ENCODE data around the gene C5orf24. TPM values are rescaled to one million over a fixed set of nuclear protein-coding genes. Genes with fewer than 3 reads are reported as not detected.
"Not testable (repeated sequence)": the region's sequence is repeated elsewhere in the genome, so short reads cannot be mapped to it uniquely, and the experiment has no call there.

The C5orf24 gene
- total and polyA plus RNA-seq, 2 donors (not counting 1 experiment from before 2014, with no cell fraction given): 13.0 to 38.2 TPM

- DNase-seq: no peak
- H3K4me1 Mint-ChIP-seq: no peaks in the 10 kb centered on the region
- H3K27ac ChIP-seq (ENCODE audit: low read length in 2 of 2): no peak overlapping the region
- no peaks in the 10 kb centered on the region for H3K9me3 ChIP-seq (ENCODE audit: control extremely low read depth in 1 of 3, control insufficient read depth in 2 of 3, insufficient read depth in 1 of 3, low read length in 2 of 3)
- ATAC-seq (ENCODE audit: low read depth): no peak
- H3K79me2 ChIP-seq (ENCODE audit: control insufficient read depth, insufficient read depth, low read length): no peaks in the 10 kb centered on the region
- intact Hi-C loops (cut with micrococcal nuclease): no loop called here
- no peak overlapping the region for H3K9ac ChIP-seq (ENCODE audit: low read length)
- TF ChIP-seq EZH2 (IDR thresholded peaks at IDR 0.05; ENCODE audit: borderline replicate concordance, insufficient read depth, low read depth, low read length, poor library complexity, severe bottlenecking) (no peak), CTCF (IDR thresholded peaks at IDR 0.05) (no peak)
- no peak overlapping the region for H3K4me3 Mint-ChIP-seq
- H3K36me3 ChIP-seq (replicated peaks in 1 of 2; ENCODE audit: control extremely low read depth in 1 of 2, control insufficient read depth in 1 of 2, extremely low read depth in 1 of 2, insufficient read depth in 2 of 2, low read length in 1 of 2): peaks cover 4 to 10% of the 10 kb centered on the region in 2 experiments
- no CpG with 5 or more reads among the region's 2 CpGs for WGBS (ENCODE audit: insufficient coverage)
- no peak overlapping the region for H3K4me3 ChIP-seq (ENCODE audit: control extremely low read depth in 1 of 5, extremely low read depth in 1 of 5, insufficient read depth in 1 of 5, low read depth in 2 of 5, low read length in 4 of 5)
- H3K4me2 ChIP-seq (replicated peaks; ENCODE audit: low read depth, low read length, poor library complexity, severe bottlenecking): no peak overlapping the region
- no peak overlapping the region for H3K27ac Mint-ChIP-seq
- H4K20me1 ChIP-seq (ENCODE audit: control insufficient read depth, insufficient read depth, low read length, poor library complexity, severe bottlenecking): no peaks in the 10 kb centered on the region
- H3K9me3 Mint-ChIP-seq (ENCODE audit: insufficient read depth): no peaks in the 10 kb centered on the region
- H2AFZ ChIP-seq (ENCODE audit: insufficient read depth, low read depth, low read length, poor library complexity, severe bottlenecking): no peak overlapping the region
- H3K27me3 ChIP-seq (replicated peaks in 1 of 4; ENCODE audit: control extremely low read depth in 1 of 4, control insufficient read depth in 3 of 4, insufficient read depth in 4 of 4, low read length in 3 of 4): no peaks in the 10 kb centered on the region
- H3K27me3 Mint-ChIP-seq: no peaks in the 10 kb centered on the region
- ChIA-PET POLR2A (no interaction called here), CTCF (interaction anchor here (1.2 kb wide), 1 partner anchor 10 kb away, joined by 3 read pairs; the partner anchor contains the start of gene C5orf24)
- no peaks in the 10 kb centered on the region for H3K4me1 ChIP-seq (ENCODE audit: control insufficient read depth in 2 of 2, insufficient read depth in 2 of 2, low read length in 2 of 2)
Observed at GRCh38 chr5:134835623-134836022, 10.1 kb upstream of the C5orf24 start.

GRCh38 chr5:134837530-134838181 lies 8.1 kb upstream of the C5orf24 start:
- Mint-ChIP-seq H3K4me1 (no peaks in the 10 kb centered on the region), H3K4me3 (no peak overlapping the region), H3K9me3 (ENCODE audit: insufficient read depth) (no peaks in the 10 kb centered on the region), H3K27ac (no peak overlapping the region), H3K27me3 (no peaks in the 10 kb centered on the region)
- no peak overlapping the region for H2AFZ ChIP-seq (ENCODE audit: insufficient read depth, low read depth, low read length, poor library complexity, severe bottlenecking)
- intact Hi-C loops (cut with micrococcal nuclease): no loop called here
- no peaks in the 10 kb centered on the region for H3K9me3 ChIP-seq (ENCODE audit: control extremely low read depth in 1 of 3, control insufficient read depth in 2 of 3, insufficient read depth in 1 of 3, low read length in 2 of 3)
- POLR2A ChIA-PET: interaction anchor here (0.6 kb wide), 1 partner anchor 204 kb away, joined by 3 read pairs; no protein-coding TSS in a partner anchor
- WGBS (ENCODE audit: insufficient coverage): 100% methylated on average over 2 of the region's 3 CpGs
- ATAC-seq (ENCODE audit: low read depth) (no peak), DNase-seq (no peak)
- H3K36me3 ChIP-seq (replicated peaks in 1 of 2; ENCODE audit: control extremely low read depth in 1 of 2, control insufficient read depth in 1 of 2, extremely low read depth in 1 of 2, insufficient read depth in 2 of 2, low read length in 1 of 2): peaks cover 4 to 9% of the 10 kb centered on the region in 2 experiments
- H4K20me1 ChIP-seq (ENCODE audit: control insufficient read depth, insufficient read depth, low read length, poor library complexity, severe bottlenecking): no peaks in the 10 kb centered on the region
- no peaks in the 10 kb centered on the region for H3K4me1 ChIP-seq (ENCODE audit: control insufficient read depth in 2 of 2, insufficient read depth in 2 of 2, low read length in 2 of 2)
- H3K27me3 ChIP-seq (replicated peaks in 1 of 4; ENCODE audit: control extremely low read depth in 1 of 4, control insufficient read depth in 3 of 4, insufficient read depth in 4 of 4, low read length in 3 of 4): no peaks in the 10 kb centered on the region
- TF ChIP-seq CTCF (IDR thresholded peaks at IDR 0.05) (no peak), EZH2 (IDR thresholded peaks at IDR 0.05; ENCODE audit: borderline replicate concordance, insufficient read depth, low read depth, low read length, poor library complexity, severe bottlenecking) (no peak)
- no peak overlapping the region for H3K4me3 ChIP-seq (ENCODE audit: control extremely low read depth in 1 of 5, extremely low read depth in 1 of 5, insufficient read depth in 1 of 5, low read depth in 2 of 5, low read length in 4 of 5)
- H3K79me2 ChIP-seq (ENCODE audit: control insufficient read depth, insufficient read depth, low read length): no peaks in the 10 kb centered on the region
- CTCF ChIA-PET: interaction anchor here (0.7 kb wide), 2 partner anchors 271 to 355 kb away, joined by 3 to 4 read pairs; no protein-coding TSS in a partner anchor
- no peak overlapping the region for H3K9ac ChIP-seq (ENCODE audit: low read length)
- H3K4me2 ChIP-seq (replicated peaks; ENCODE audit: low read depth, low read length, poor library complexity, severe bottlenecking): no peak overlapping the region
- H3K27ac ChIP-seq (ENCODE audit: low read length in 2 of 2): no peak overlapping the region

- WGBS (ENCODE audit: insufficient coverage): 98% methylated on average over 8 of the region's 9 CpGs
- not testable (repeated sequence) for H3K27ac Mint-ChIP-seq
Observed at GRCh38 chr5:134838361-134838760, 7.4 kb upstream of the C5orf24 start.

More at GRCh38 chr5:134838361-134838760, 7.4 kb upstream of the C5orf24 start:
- H3K4me2 ChIP-seq (replicated peaks; ENCODE audit: low read depth, low read length, poor library complexity, severe bottlenecking); CTCF ChIA-PET; DNase-seq; H3K27ac ChIP-seq (ENCODE audit: low read length in 2 of 2); H3K9me3 ChIP-seq (ENCODE audit: control extremely low read depth in 1 of 3, control insufficient read depth in 2 of 3, insufficient read depth in 1 of 3, low read length in 2 of 3); H3K27me3 Mint-ChIP-seq; ATAC-seq (ENCODE audit: low read depth); H3K4me3 ChIP-seq (ENCODE audit: control extremely low read depth in 1 of 5, extremely low read depth in 1 of 5, insufficient read depth in 1 of 5, low read depth in 2 of 5, low read length in 4 of 5); H3K4me1 Mint-ChIP-seq; H2AFZ ChIP-seq (ENCODE audit: insufficient read depth, low read depth, low read length, poor library complexity, severe bottlenecking); H4K20me1 ChIP-seq (ENCODE audit: control insufficient read depth, insufficient read depth, low read length, poor library complexity, severe bottlenecking); intact Hi-C loops (cut with micrococcal nuclease); H3K9me3 Mint-ChIP-seq (ENCODE audit: insufficient read depth); H3K27me3 ChIP-seq (replicated peaks in 1 of 4; ENCODE audit: control extremely low read depth in 1 of 4, control insufficient read depth in 3 of 4, insufficient read depth in 4 of 4, low read length in 3 of 4); H3K4me3 Mint-ChIP-seq; H3K79me2 ChIP-seq (ENCODE audit: control insufficient read depth, insufficient read depth, low read length); H3K9ac ChIP-seq (ENCODE audit: low read length); H3K4me1 ChIP-seq (ENCODE audit: control insufficient read depth in 2 of 2, insufficient read depth in 2 of 2, low read length in 2 of 2); H3K36me3 ChIP-seq (replicated peaks in 1 of 2; ENCODE audit: control extremely low read depth in 1 of 2, control insufficient read depth in 1 of 2, extremely low read depth in 1 of 2, insufficient read depth in 2 of 2, low read length in 1 of 2): not testable (repeated sequence)
- POLR2A ChIA-PET: interaction anchor here (0.6 kb wide), 1 partner anchor 205 kb away, joined by 3 read pairs; no protein-coding TSS in a partner anchor
